A549 (cell line): ENCODE data around the gene NAA16.

Experiments used
- CTCF ChIP-seq: fragments of >200 bp; sonication (Bioruptor Twin); formaldehyde crosslinking; IDR thresholded peaks from 3 replicates; pipeline ENCODE4 v1.5.1; 2016
- EHMT2 ChIP-seq: fragments of 200-600 bp; sonication (generic); IDR thresholded peaks from 2 replicates; pipeline ENCODE4 v1.6.1; 2016; ENCODE audit warnings: antibody characterized with exemption, low read depth, mild to moderate bottlenecking, moderate library complexity
- JUN ChIP-seq, 2 experiments: fragments of >200 bp; sonication (Bioruptor Twin); formaldehyde crosslinking; IDR thresholded peaks; 2 replicates in 1 of 2; 3 replicates in 1 of 2; pipeline ENCODE4 v1.6.1; 2016 to 2017
- POLR2A ChIP-seq: IDR thresholded peaks from 2 replicates; pipeline ENCODE4 v1.6.1; 2012; ENCODE audit warnings: mild to moderate bottlenecking, low read length
- TF ChIP-seq, protein P1 (sequence below): fragments of 450-650 bp; IDR thresholded peaks from 2 replicates; pipeline ENCODE4 v1.6.1; 2014; ENCODE audit warnings: antibody characterized with exemption

- TF ChIP-seq EHMT2 (no peak), POLR2A (no peak), CTCF (no peak), JUN (IDR thresholded peaks at IDR 0.05) (no peak)
- TF ChIP-seq, protein P1, sequence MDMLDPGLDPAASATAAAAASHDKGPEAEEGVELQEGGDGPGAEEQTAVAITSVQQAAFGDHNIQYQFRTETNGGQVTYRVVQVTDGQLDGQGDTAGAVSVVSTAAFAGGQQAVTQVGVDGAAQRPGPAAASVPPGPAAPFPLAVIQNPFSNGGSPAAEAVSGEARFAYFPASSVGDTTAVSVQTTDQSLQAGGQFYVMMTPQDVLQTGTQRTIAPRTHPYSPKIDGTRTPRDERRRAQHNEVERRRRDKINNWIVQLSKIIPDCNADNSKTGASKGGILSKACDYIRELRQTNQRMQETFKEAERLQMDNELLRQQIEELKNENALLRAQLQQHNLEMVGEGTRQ: no peak
Observed at GRCh38 chr13:41334810-41335209, 23.7 kb downstream of the NAA16 start.
